Mammary epithelial cell (primary cell): Measurements from ENCODE around the gene PANX3.

ENCODE experiments used
- CTCF ChIP-seq, 2 donors: IDR thresholded peaks in 1 of 2; conservative IDR thresholded peaks in 1 of 2; 2 replicates each; pipeline ENCODE4 v1.5.1; 2011 to 2012; ENCODE audit warnings: inconsistent platforms in 2 of 2, low read length in 2 of 2, mild to moderate bottlenecking in 2 of 2, control low read depth in 1 of 2, low read depth in 1 of 2; ENCODE audit not compliant: insufficient read depth in 1 of 2; ENCODE audit errors: extremely low read depth in 1 of 2
- EZH2 ChIP-seq: IDR thresholded peaks from 2 replicates; pipeline ENCODE4 v1.6.1; 2012; ENCODE audit warnings: low read length, inconsistent platforms, borderline replicate concordance

DNA sequence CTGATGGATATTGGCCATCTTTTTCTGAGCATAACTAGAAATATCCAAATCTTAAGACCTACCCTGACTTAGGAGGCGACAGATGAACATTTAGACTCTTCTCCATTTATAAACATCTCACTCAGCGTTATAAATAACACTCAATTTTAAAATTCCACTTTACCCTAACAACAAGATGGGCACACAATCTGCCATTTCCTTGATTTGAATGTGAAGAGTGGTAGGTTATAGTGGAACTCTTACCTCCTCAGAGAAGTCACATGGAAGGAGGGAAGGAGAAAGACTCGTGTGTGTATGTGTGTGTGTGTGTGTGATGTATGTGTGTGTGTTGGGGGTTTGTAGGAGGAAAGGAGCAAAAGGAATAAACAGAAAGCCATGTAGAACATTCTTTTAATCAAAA is 47.3 kb downstream of the PANX3 start:
- TF ChIP-seq CTCF (conservative IDR thresholded peaks at IDR 0.05 in 1 of 2, IDR thresholded peaks at IDR 0.05 in 1 of 2; ENCODE audit: extremely low read depth in 1 of 2, insufficient read depth in 1 of 2, low read depth in 1 of 2, low read length in 2 of 2) (no peak), EZH2 (no peak)
